ENCODE data around the gene CRISPLD2. TPM values are rescaled to one million over a fixed set of nuclear protein-coding genes. Genes with fewer than 3 reads are reported as not detected.

The CRISPLD2 gene
- polyA plus RNA-seq, 1 experiment = 103 TPM

DNA sequence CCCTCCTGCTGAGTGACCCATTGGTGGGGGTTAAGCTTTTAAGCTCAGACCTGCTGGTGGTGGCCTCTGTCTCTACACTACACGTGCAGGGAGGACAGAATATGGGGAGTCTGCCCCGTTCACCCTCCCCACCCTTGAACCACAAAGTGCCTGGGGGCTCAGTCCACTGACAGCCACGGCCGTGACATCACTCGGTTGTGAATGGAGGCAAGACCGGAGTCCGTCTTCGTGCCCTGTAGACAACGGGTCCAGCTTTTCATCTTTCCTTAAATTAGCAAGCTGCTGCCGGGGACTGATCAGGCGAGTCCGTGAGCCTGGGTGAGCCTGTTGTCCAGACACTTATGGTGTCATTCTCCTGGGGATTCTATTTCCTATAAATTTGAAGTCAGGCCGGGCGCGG lies 67.4 kb downstream of the CRISPLD2 start:
- ChIA-PET CTCF (interaction anchor here (1.2 kb wide), 1 partner anchor 132 kb away, joined by 4 read pairs; no protein-coding TSS in a partner anchor), POLR2A (interaction anchor here (1.0 kb wide), 1 partner anchor 16 kb away, joined by 3 read pairs; no protein-coding TSS in a partner anchor)
- no peak overlapping the region for H3K4me3 ChIP-seq (ENCODE audit: low read depth, low read length)
- TF ChIP-seq, protein P1, sequence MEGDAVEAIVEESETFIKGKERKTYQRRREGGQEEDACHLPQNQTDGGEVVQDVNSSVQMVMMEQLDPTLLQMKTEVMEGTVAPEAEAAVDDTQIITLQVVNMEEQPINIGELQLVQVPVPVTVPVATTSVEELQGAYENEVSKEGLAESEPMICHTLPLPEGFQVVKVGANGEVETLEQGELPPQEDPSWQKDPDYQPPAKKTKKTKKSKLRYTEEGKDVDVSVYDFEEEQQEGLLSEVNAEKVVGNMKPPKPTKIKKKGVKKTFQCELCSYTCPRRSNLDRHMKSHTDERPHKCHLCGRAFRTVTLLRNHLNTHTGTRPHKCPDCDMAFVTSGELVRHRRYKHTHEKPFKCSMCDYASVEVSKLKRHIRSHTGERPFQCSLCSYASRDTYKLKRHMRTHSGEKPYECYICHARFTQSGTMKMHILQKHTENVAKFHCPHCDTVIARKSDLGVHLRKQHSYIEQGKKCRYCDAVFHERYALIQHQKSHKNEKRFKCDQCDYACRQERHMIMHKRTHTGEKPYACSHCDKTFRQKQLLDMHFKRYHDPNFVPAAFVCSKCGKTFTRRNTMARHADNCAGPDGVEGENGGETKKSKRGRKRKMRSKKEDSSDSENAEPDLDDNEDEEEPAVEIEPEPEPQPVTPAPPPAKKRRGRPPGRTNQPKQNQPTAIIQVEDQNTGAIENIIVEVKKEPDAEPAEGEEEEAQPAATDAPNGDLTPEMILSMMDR (IDR thresholded peaks at IDR 0.05; ENCODE audit: low read depth, low read length) = no peak
- H3K27ac ChIP-seq (ENCODE audit: low read depth, low read length) = no peak overlapping the region
- no peak for DNase-seq (ENCODE audit: low read depth, low spot score)
- no peaks in the 10 kb centered on the region for H3K27me3 ChIP-seq (ENCODE audit: control insufficient read depth, insufficient read depth, low read length)
- H3K9me3 ChIP-seq (ENCODE audit: control insufficient read depth, insufficient read depth, low read length) = no peaks in the 10 kb centered on the region; the same call in 1 of the 2 replicates

- POLR2A ChIA-PET = interaction anchor here (1.0 kb wide), 1 partner anchor 15 kb away, joined by 3 read pairs; no protein-coding TSS in a partner anchor
- Histone ChIP-seq H3K9me3 (ENCODE audit: control insufficient read depth, insufficient read depth, low read length) (peaks cover under 1% of the 10 kb centered on the region; the same call in 1 of the 2 replicates), H3K27ac (ENCODE audit: low read depth, low read length) (no peak overlapping the region), H3K27me3 (ENCODE audit: control insufficient read depth, insufficient read depth, low read length) (no peaks in the 10 kb centered on the region), H3K4me3 (ENCODE audit: low read depth, low read length) (no peak overlapping the region)
- CTCF ChIA-PET = no interaction called here
- TF ChIP-seq, protein P1 (IDR thresholded peaks at IDR 0.05; ENCODE audit: low read depth, low read length) = no peak
- DNase-seq (ENCODE audit: low read depth, low spot score) = no peak
Measured at GRCh38 chr16:84888450-84888849, 68.7 kb downstream of the CRISPLD2 start.

- Histone ChIP-seq H3K27ac (ENCODE audit: low read depth, low read length) (no peak overlapping the region), H3K4me3 (ENCODE audit: low read depth, low read length) (no peak overlapping the region), H3K9me3 (ENCODE audit: control insufficient read depth, insufficient read depth, low read length) (peaks cover 5% of the 10 kb centered on the region; the same call in 1 of the 2 replicates), H3K27me3 (ENCODE audit: control insufficient read depth, insufficient read depth, low read length) (no peaks in the 10 kb centered on the region)
- ChIA-PET CTCF (no interaction called here), POLR2A (no interaction called here)
- no peak for DNase-seq (ENCODE audit: low read depth, low spot score)
- TF ChIP-seq, protein P1 (IDR thresholded peaks at IDR 0.05; ENCODE audit: low read depth, low read length) = no peak
Measured at GRCh38 chr16:84889066-84889465, 69.3 kb downstream of the CRISPLD2 start.

GRCh38 chr16:84890427-84890826 lies 70.6 kb downstream of the CRISPLD2 start:
- Histone ChIP-seq H3K27ac (ENCODE audit: low read depth, low read length) (no peak overlapping the region), H3K9me3 (ENCODE audit: control insufficient read depth, insufficient read depth, low read length) (peaks cover 5% of the 10 kb centered on the region; the same call in 1 of the 2 replicates), H3K27me3 (ENCODE audit: control insufficient read depth, insufficient read depth, low read length) (no peaks in the 10 kb centered on the region), H3K4me3 (ENCODE audit: low read depth, low read length) (no peak overlapping the region)
- TF ChIP-seq, protein P1 (IDR thresholded peaks at IDR 0.05; ENCODE audit: low read depth, low read length) = no peak
- ChIA-PET CTCF (no interaction called here), POLR2A (interaction anchor here (2.4 kb wide), 1 partner anchor 9 kb away, joined by 8 read pairs; no protein-coding TSS in a partner anchor)
- DNase-seq (ENCODE audit: low read depth, low spot score) = no peak

DNA sequence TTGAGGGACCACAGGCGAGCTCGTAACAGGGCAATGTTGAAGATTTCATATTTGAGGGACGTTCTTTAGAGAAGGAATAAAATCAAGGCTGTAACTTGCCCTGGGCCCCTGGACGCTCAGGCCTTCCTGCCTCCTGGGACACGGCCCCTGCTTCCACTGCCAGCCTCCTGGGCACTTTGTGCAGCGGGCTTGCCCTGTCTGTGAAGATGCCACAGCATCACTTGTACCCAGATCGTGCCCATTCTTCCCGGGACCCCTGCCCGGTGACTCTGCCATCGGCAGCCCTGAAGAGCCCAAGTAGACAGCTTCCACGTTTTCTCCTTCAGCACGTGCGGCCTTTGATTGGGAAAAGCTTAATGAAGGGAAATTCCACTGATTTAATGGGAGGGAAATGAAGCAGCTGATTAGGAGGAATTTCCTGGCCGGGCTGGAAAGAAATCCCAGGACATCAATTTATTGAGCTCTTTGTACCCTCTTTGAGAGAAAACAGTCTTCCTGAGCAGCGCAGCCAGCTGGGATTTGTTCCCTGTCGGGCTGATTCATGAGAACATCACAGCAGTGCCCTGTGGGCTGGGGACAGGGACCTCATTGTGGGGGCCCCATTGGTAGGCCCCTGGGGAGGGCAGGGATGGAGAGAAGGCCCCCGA lies 71.5 kb downstream of the CRISPLD2 start:
- H3K27me3 ChIP-seq (ENCODE audit: control insufficient read depth, insufficient read depth, low read length) = no peaks in the 10 kb centered on the region
- ChIA-PET CTCF (interaction anchor here (0.6 to 0.7 kb wide), 2 partner anchors 34 to 61 kb away, joined by 3 read pairs; no protein-coding TSS in a partner anchor), POLR2A (interaction anchor here (2.4 kb wide), 1 partner anchor 10 kb away, joined by 8 read pairs; no protein-coding TSS in a partner anchor)
- TF ChIP-seq, protein P1 (IDR thresholded peaks at IDR 0.05; ENCODE audit: low read depth, low read length) = no peak
- H3K4me3 ChIP-seq (ENCODE audit: low read depth, low read length) = no peak overlapping the region
- no peak overlapping the region for H3K27ac ChIP-seq (ENCODE audit: low read depth, low read length)
- no peak for DNase-seq (ENCODE audit: low read depth, low spot score)
- H3K9me3 ChIP-seq (ENCODE audit: control insufficient read depth, insufficient read depth, low read length) = peaks cover 5% of the 10 kb centered on the region; the same call in 1 of the 2 replicates

Measured in AG04450 (cell line).